K562 (cell line): ENCODE data around the gene COL25A1. TPM values are rescaled to one million over a fixed set of nuclear protein-coding genes. Genes with fewer than 3 reads are reported as not detected.
A peak's percentile ranks its signal among the peaks of the same experiment; 100 is the strongest.

Experiments used
- ATAC-seq: fragments of 200-7000 bp; cut with Tn5 transposase; 3 replicates; pipeline ENCODE4 v1.9.1; 2020; ENCODE audit warnings: moderate library complexity
- BruUV-seq: library from RNA; stranded (reverse); fragments of 400-500 nt; replicated peaks from 2 replicates; lab custom pipeline; 2021; lab: Mats Ljungman, UMichigan
- CTCF ChIA-PET: fragments of 300-600 bp; formaldehyde crosslinking; extraction: SDS; loops from one replicate; lab custom pipeline; 2021; ENCODE audit warnings: low intra/inter-chr PET ratio; lab: Yijun Ruan, JAX
- POLR2A ChIA-PET: fragments of 300-600, 350-650 bp; sonication (Branson Sonifier 250); formaldehyde crosslinking; extraction: SDS; loops from one replicate; lab custom pipeline; 2021; ENCODE audit warnings: antibody characterized with exemption, inconsistent platforms; lab: Yijun Ruan, JAX
- DNase-seq, 4 experiments: peaks; one replicate each; pipeline versions ENCODE4 v3.0.0 to v3.0.0-alpha.2; 2011 to 2018; ENCODE audit warnings: low spot score in 3 of 4, mixed read lengths in 3 of 4; ENCODE audit errors: extremely low read depth in 1 of 4
- FAIRE-seq: peaks from 2 replicates; lab custom pipeline; 2011; peaks lifted over from hg19 to GRCh38; lab: Jason Lieb, UNC
- H2AFZ ChIP-seq: 2 replicates; pipeline ENCODE4 v1.6.0; 2011; ENCODE audit warnings: low read depth, low read length, control low read depth, inconsistent platforms
- H3K27ac ChIP-seq: fragments of 200-600 bp; 3 replicates; pipeline ENCODE4 v1.8.0; 2011; ENCODE audit warnings: low read depth, mild to moderate bottlenecking, control low read depth, inconsistent platforms, low read length, moderate library complexity, mixed read lengths; ENCODE audit errors: extremely low read depth
- H3K27me3 ChIP-seq, 2 experiments: fragments of 300-600 bp in 1 of 2; 2 replicates in 1 of 2; 3 replicates in 1 of 2; pipeline versions ENCODE4 v1.6.0 to v1.8.0; 2011; ENCODE audit warnings: inconsistent platforms in 2 of 2, low read length in 2 of 2, mild to moderate bottlenecking in 1 of 2, mixed read lengths in 1 of 2, moderate library complexity in 1 of 2; ENCODE audit not compliant: control insufficient read depth in 2 of 2, insufficient read depth in 2 of 2
- H3K36me3 ChIP-seq: fragments of 300-600 bp; 3 replicates; pipeline ENCODE4 v1.8.0; 2011; ENCODE audit warnings: mild to moderate bottlenecking, low read length, inconsistent platforms; ENCODE audit not compliant: control insufficient read depth, insufficient read depth
- H3K4me1 ChIP-seq, 2 experiments: fragments of 200-600 bp in 1 of 2; replicated peaks in 1 of 2; 2 replicates in 1 of 2; 3 replicates in 1 of 2; pipeline versions ENCODE4 v1.5.1 to v1.8.0; 2011; ENCODE audit warnings: inconsistent platforms in 2 of 2, low read length in 2 of 2, mild to moderate bottlenecking in 1 of 2, mixed read lengths in 1 of 2, moderate library complexity in 1 of 2; ENCODE audit not compliant: control insufficient read depth in 2 of 2, insufficient read depth in 2 of 2
- H3K4me2 ChIP-seq: 2 replicates; pipeline ENCODE4 v1.6.1; 2011; ENCODE audit warnings: low read length, control low read depth, inconsistent platforms, mixed read lengths; ENCODE audit not compliant: insufficient read depth
- H3K4me3 ChIP-seq: fragments of 200-600 bp; sonication (generic), shearing (Covaris generic); 2 replicates; pipeline ENCODE4 v1.5.1; 2016; ENCODE audit warnings: control low read depth, inconsistent platforms
- H3K79me2 ChIP-seq: fragments of 200-600 bp; 3 replicates; pipeline ENCODE4 v1.8.0; 2011; ENCODE audit warnings: low read length, inconsistent platforms; ENCODE audit not compliant: control insufficient read depth, insufficient read depth
- H3K9ac ChIP-seq, 2 experiments: 2 replicates each; pipeline versions ENCODE4 v1.6.0 to v1.6.1; 2011; ENCODE audit warnings: low read depth in 2 of 2, low read length in 2 of 2, control low read depth in 1 of 2, inconsistent platforms in 1 of 2, mild to moderate bottlenecking in 1 of 2, mixed read lengths in 1 of 2; ENCODE audit not compliant: insufficient read depth in 1 of 2
- H3K9me1 ChIP-seq: one replicate; pipeline ENCODE4 v1.6.0; 2011; ENCODE audit warnings: inconsistent platforms, mild to moderate bottlenecking, low read length, moderate library complexity; ENCODE audit not compliant: control insufficient read depth, insufficient read depth
- H3K9me3 ChIP-seq: replicated peaks from 2 replicates; pipeline ENCODE4 v1.5.1; 2011; ENCODE audit warnings: low read depth, low read length, inconsistent platforms; ENCODE audit not compliant: control insufficient read depth, insufficient read depth
- H4K20me1 ChIP-seq: replicated peaks from 2 replicates; pipeline ENCODE4 v1.6.1; 2011; ENCODE audit warnings: low read length, inconsistent platforms, mixed read lengths; ENCODE audit not compliant: control insufficient read depth, insufficient read depth
- ADNP ChIP-seq: fragments of 200-800 bp; sonication (Bioruptor generic); IDR thresholded peaks from 2 replicates; pipeline ENCODE4 v1.6.1; 2016; ENCODE audit warnings: missing genetic modification characterization, missing compliant biosample characterization
- ARID1B ChIP-seq: fragments of 450-650 bp; IDR thresholded peaks from 2 replicates; pipeline ENCODE4 v1.6.1; 2016; ENCODE audit warnings: antibody characterized with exemption, mild to moderate bottlenecking, inconsistent platforms
- ARID2 ChIP-seq: fragments of 450-650 bp; IDR thresholded peaks from 2 replicates; pipeline ENCODE4 v1.6.1; 2017; ENCODE audit warnings: antibody characterized with exemption, mild to moderate bottlenecking
- CBFA2T3 ChIP-seq: fragments of 450-650 bp; IDR thresholded peaks from 2 replicates; pipeline ENCODE4 v1.6.1; 2017
- CHD1 ChIP-seq: fragments of 200-600 bp; sonication (generic); IDR thresholded peaks from one replicate; pipeline ENCODE4 v1.6.1; 2012; ENCODE audit warnings: mild to moderate bottlenecking, moderate library complexity, low read length, inconsistent platforms
- GABPB1 ChIP-seq: sonication (generic); formaldehyde crosslinking; IDR thresholded peaks from 2 replicates; pipeline ENCODE4 v1.8.0; 2022; ENCODE audit warnings: mild to moderate bottlenecking, missing genetic modification reagents
- GTF2F1 ChIP-seq: IDR thresholded peaks from 2 replicates; pipeline ENCODE4 v1.6.1; 2011; ENCODE audit warnings: low read depth, low read length, improper control_type of control experiment
- MAFF ChIP-seq: IDR thresholded peaks from 2 replicates; pipeline ENCODE4 v1.6.1; 2012; ENCODE audit warnings: low read length, improper control_type of control experiment
- MAFK ChIP-seq: IDR thresholded peaks from 2 replicates; pipeline ENCODE4 v1.6.1; 2011; ENCODE audit warnings: low read length, improper control_type of control experiment
- MTA1 ChIP-seq: fragments of 450-650 bp; IDR thresholded peaks from 2 replicates; pipeline ENCODE4 v1.6.1; 2017; ENCODE audit warnings: borderline replicate concordance
- RBFOX2 ChIP-seq: fragments of 200-400 bp; formaldehyde crosslinking; IDR thresholded peaks from 2 replicates; pipeline ENCODE4 v1.6.1; 2017; ENCODE audit warnings: low read depth, mild to moderate bottlenecking, low read length, moderate library complexity
- SLC30A9 ChIP-seq: fragments of 250-450 bp; sonication (Bioruptor Pico); IDR thresholded peaks from 2 replicates; pipeline ENCODE4 v1.8.0; 2022; ENCODE audit warnings: mild to moderate bottlenecking, moderate library complexity
- XRCC4 ChIP-seq: IDR thresholded peaks from one replicate; pipeline ENCODE4 v1.6.1; 2011; ENCODE audit not compliant: insufficient read depth, insufficient read length; ENCODE audit errors: extremely low read depth
- ZKSCAN8 ChIP-seq: fragments of 200-800 bp; sonication (Bioruptor generic); IDR thresholded peaks from 2 replicates; pipeline ENCODE4 v1.6.1; 2016; ENCODE audit warnings: missing genetic modification characterization, missing compliant biosample characterization
- WGBS: fragments of 100-300 bp; shearing (Covaris generic); methylation state at CpG from one replicate; pipeline ENCODE4 v1.1.6; 2016; ENCODE audit warnings: low coverage, mixed read lengths; ENCODE audit not compliant: insufficient coverage; ENCODE audit errors: missing lambda C conversion rate; 5-methylcytosine and 5-hydroxymethylcytosine counted together
- in situ Hi-C: fragments of 300-500 bp; cut with MboI; formaldehyde crosslinking; loops from 4 replicates; pipeline ENCODE4 v1.15.0; 2018; ENCODE audit warnings: inconsistent platforms, mixed read lengths
- intact Hi-C: fragments of 100-400 bp; cut with micrococcal nuclease; formaldehyde crosslinking; loops from 2 replicates; pipeline ENCODE4 v1.14.2; 2022
- polyA plus RNA-seq, 8 experiments: library from polyadenylated mRNA; depleted of rRNA in 4 of 8; stranded (reverse) in 5 of 8; unstranded in 3 of 8; fragments of >200 nt; fragmentation: Nextera tagmentation in 2 of 8; fragmentation: Illumina TruSeq in 1 of 8; extraction: Ambion mirVana in 2 of 8; extraction: Trizol in 1 of 8; gene quantifications; 2 replicates each; pipeline versions ENCODE4 v1.2.1 to v1.2.3, GENCODE V29; 2011 to 2014; ENCODE audit warnings: inconsistent platforms in 1 of 8, missing spikeins in 1 of 8
- total RNA-seq, 7 experiments: library from RNA; depleted of rRNA in 6 of 7; stranded (reverse); fragments of >200 nt in 6 of 7; fragmentation: Illumina TruSeq in 2 of 7; extraction: Trizol in 2 of 7; gene quantifications; 2 replicates each; pipeline versions ENCODE4 v1.2.1 to v1.2.3, GENCODE V29; 2011 to 2021; ENCODE audit warnings: low replicate concordance in 1 of 7
- TF ChIP-seq, protein P1 (sequence below): sonication (generic); formaldehyde crosslinking; IDR thresholded peaks from 2 replicates; pipeline ENCODE4 v1.8.1; 2023; ENCODE audit warnings: missing genetic modification reagents, mild to moderate bottlenecking, borderline replicate concordance
- TF ChIP-seq, protein P2 (sequence below): fragments of 450-650 bp; formaldehyde crosslinking; IDR thresholded peaks from 2 replicates; pipeline ENCODE4 v1.4.0; 2020; ENCODE audit warnings: mild to moderate bottlenecking

Gene COL25A1
- total and polyA plus RNA-seq, 9 of the 15 experiments (the other 6 are each of a cell fraction or from before 2014, with no cell fraction given), result 0.03 to 0.62 (median 0.27) TPM

DNA sequence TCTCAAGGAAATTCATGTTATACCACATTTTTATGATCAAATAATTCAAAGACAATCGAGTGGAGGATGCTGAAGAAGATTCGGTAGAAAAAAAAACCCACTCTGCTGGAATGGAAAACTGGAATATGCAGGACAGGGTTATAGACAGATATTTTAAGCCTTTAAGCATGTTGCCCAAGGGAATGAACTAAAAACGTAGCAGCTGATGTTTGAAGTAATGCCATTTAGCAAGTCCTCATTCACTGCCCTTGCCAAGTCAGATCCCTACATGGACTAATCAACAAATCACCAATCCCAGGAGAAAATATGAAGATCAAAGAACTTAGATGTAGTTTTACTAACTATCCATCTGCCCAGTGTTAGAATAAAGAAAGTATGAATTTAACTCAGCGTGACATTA lies 464.0 kb downstream of the COL25A1 start (continued):
- TF ChIP-seq, protein P1, sequence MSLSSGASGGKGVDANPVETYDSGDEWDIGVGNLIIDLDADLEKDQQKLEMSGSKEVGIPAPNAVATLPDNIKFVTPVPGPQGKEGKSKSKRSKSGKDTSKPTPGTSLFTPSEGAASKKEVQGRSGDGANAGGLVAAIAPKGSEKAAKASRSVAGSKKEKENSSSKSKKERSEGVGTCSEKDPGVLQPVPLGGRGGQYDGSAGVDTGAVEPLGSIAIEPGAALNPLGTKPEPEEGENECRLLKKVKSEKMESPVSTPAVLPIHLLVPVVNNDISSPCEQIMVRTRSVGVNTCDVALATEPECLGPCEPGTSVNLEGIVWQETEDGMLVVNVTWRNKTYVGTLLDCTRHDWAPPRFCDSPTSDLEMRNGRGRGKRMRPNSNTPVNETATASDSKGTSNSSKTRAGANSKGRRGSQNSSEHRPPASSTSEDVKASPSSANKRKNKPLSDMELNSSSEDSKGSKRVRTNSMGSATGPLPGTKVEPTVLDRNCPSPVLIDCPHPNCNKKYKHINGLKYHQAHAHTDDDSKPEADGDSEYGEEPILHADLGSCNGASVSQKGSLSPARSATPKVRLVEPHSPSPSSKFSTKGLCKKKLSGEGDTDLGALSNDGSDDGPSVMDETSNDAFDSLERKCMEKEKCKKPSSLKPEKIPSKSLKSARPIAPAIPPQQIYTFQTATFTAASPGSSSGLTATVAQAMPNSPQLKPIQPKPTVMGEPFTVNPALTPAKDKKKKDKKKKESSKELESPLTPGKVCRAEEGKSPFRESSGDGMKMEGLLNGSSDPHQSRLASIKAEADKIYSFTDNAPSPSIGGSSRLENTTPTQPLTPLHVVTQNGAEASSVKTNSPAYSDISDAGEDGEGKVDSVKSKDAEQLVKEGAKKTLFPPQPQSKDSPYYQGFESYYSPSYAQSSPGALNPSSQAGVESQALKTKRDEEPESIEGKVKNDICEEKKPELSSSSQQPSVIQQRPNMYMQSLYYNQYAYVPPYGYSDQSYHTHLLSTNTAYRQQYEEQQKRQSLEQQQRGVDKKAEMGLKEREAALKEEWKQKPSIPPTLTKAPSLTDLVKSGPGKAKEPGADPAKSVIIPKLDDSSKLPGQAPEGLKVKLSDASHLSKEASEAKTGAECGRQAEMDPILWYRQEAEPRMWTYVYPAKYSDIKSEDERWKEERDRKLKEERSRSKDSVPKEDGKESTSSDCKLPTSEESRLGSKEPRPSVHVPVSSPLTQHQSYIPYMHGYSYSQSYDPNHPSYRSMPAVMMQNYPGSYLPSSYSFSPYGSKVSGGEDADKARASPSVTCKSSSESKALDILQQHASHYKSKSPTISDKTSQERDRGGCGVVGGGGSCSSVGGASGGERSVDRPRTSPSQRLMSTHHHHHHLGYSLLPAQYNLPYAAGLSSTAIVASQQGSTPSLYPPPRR (CRISPR knock-in tag), result no peak
- TF ChIP-seq CHD1 (no peak), ZKSCAN8 (CRISPR knock-in tag) (no peak)

DNA sequence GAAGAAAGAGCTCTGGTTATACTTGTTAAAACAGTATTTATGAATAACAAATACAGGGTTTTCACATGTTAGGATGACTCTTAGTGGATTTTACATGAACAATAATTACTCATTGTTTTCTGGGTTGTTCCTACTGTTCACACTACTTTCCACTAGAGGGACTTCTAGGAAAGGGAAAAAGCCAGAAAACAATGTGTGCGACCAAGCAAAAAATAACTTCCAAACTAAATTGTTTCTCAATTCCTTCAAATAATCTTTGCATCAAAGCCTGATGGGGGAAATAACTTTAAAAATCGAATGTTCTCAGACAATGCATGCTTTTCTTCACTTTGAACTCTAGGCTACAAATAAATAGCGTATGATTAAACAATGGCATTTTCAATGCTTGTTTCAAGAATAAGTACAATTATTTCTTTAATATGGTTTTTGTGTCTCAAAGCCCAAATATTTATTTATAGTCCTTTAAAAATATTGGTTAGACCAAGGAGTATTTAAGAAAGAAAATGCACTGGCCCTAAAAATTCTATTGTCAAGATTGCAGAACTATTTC lies 467.5 kb downstream of the COL25A1 start:
- no peak overlapping the region for H3K4me3 ChIP-seq
- no peaks in the 10 kb centered on the region for H4K20me1 ChIP-seq
- H3K9me3 ChIP-seq, result no peaks in the 10 kb centered on the region
- POLR2A ChIA-PET, result no interaction called here
- no TSS peak for BruUV-seq
- peak; percentile 91 for ATAC-seq
- CTCF ChIA-PET, result interaction anchor here (0.5 to 2.4 kb wide), 5 partner anchors 459 to 571 kb away, joined by 5 to 19 read pairs (median 6); no protein-coding TSS in a partner anchor
- no peak overlapping the region for H3K27ac ChIP-seq
- H3K4me1 ChIP-seq, result no peaks in the 10 kb centered on the region; a peak in 1 of 5 replicates
- intact Hi-C loops (loop anchor here (1.0 to 10.0 kb wide), 7 partner anchors 190 to 572 kb away; no protein-coding TSS in a partner anchor), in situ Hi-C loops (loop anchor here (5.0 to 25.0 kb wide), 2 partner anchors 477 to 567 kb away; partner anchors contain the start of gene COL25A1)
- H3K36me3 ChIP-seq, result no peaks in the 10 kb centered on the region
- DNase-seq, result peak in 2 of 4 experiments; percentile 20 to 44
- H3K9me1 ChIP-seq, result no peaks in the 10 kb centered on the region
- peaks cover 3 to 4% of the 10 kb centered on the region in 2 experiments; a peak in 3 of 5 replicates for H3K27me3 ChIP-seq
- no peak overlapping the region for H3K9ac ChIP-seq
- no peak overlapping the region for H3K4me2 ChIP-seq
- no peaks in the 10 kb centered on the region for H3K79me2 ChIP-seq
- 29% methylated on average over 3 of the region's 3 CpGs for WGBS
- H2AFZ ChIP-seq, result no peak overlapping the region
- peak; percentile 65 for FAIRE-seq
- TF ChIP-seq RBFOX2, result no peak
- no peak for TF ChIP-seq MTA1
- TF ChIP-seq ARID2, result peak; percentile 79
- no peak for TF ChIP-seq ARID1B
- TF ChIP-seq, protein P2, sequence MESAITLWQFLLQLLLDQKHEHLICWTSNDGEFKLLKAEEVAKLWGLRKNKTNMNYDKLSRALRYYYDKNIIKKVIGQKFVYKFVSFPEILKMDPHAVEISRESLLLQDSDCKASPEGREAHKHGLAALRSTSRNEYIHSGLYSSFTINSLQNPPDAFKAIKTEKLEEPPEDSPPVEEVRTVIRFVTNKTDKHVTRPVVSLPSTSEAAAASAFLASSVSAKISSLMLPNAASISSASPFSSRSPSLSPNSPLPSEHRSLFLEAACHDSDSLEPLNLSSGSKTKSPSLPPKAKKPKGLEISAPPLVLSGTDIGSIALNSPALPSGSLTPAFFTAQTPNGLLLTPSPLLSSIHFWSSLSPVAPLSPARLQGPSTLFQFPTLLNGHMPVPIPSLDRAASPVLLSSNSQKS (CRISPR knock-in tag), result no peak
- TF ChIP-seq GTF2F1, result no peak
- no peak for TF ChIP-seq XRCC4
- TF ChIP-seq MAFK, result no peak
- TF ChIP-seq SLC30A9 (CRISPR knock-in tag), result no peak
- TF ChIP-seq GABPB1 (CRISPR knock-in tag), result no peak
- no peak for TF ChIP-seq MAFF
- no peak for TF ChIP-seq ADNP (tag)
- TF ChIP-seq CBFA2T3, result no peak
